ENCODE measurements around the gene BRCA1.

The BRCA1 gene

DNA sequence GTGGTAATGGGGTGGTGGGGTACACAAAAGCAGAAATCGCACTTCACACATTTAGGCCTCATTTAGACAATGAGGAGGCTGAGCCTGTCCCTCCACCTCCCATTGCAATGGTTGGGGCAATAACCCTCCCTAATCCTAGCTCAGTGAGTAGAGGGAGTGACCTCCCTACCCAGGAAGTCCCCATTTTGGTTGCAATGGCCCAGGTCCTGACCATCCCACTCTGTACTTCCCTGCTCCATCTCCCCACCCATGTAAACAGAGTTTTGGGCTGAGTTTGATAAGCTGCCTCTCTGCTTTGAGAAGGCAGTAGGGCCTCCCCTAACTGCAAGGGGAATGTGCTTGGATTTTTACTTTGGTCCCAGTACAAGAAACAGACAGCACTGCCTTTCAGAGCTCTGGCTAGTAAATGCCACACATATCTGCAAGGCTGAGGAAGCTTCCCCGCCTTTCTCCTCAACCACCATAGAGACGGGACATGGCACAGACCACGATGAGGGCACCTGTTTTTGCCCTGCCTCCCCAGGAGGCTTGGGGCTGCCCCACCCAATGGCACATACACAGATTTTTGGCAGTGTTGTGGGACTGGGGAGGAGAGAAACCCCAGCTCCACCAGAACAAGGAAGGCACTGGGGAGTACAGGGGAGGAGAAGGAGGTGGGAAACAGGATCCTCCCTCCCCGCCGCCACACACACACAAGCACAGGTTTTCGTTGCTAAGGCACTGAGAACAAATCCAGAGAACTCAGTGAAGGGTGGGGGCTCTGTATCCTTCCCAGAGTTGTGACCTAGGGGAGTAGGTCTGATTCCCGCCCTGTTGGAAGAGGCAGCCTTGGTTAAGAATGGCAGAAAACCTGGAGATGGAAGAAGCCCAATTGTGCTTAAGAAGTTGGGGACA is 110.3 kb downstream of the BRCA1 start:
- no peak overlapping the region for H3K4me3 ChIP-seq (replicated peaks; ENCODE audit: low read depth, low read length)
- TF ChIP-seq, protein P1, sequence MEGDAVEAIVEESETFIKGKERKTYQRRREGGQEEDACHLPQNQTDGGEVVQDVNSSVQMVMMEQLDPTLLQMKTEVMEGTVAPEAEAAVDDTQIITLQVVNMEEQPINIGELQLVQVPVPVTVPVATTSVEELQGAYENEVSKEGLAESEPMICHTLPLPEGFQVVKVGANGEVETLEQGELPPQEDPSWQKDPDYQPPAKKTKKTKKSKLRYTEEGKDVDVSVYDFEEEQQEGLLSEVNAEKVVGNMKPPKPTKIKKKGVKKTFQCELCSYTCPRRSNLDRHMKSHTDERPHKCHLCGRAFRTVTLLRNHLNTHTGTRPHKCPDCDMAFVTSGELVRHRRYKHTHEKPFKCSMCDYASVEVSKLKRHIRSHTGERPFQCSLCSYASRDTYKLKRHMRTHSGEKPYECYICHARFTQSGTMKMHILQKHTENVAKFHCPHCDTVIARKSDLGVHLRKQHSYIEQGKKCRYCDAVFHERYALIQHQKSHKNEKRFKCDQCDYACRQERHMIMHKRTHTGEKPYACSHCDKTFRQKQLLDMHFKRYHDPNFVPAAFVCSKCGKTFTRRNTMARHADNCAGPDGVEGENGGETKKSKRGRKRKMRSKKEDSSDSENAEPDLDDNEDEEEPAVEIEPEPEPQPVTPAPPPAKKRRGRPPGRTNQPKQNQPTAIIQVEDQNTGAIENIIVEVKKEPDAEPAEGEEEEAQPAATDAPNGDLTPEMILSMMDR (IDR thresholded peaks at IDR 0.05; ENCODE audit: low read length, missing control alignments), result no peak
- no peak for DNase-seq (ENCODE audit: low read depth)

GRCh38 chr17:43014020-43014648 is 111.0 kb downstream of the BRCA1 start:
- TF ChIP-seq, protein P1 (IDR thresholded peaks at IDR 0.05; ENCODE audit: low read length, missing control alignments), result no peak
- H3K4me3 ChIP-seq (replicated peaks; ENCODE audit: low read depth, low read length), result no peak overlapping the region
- DNase-seq (ENCODE audit: low read depth), result no peak

GRCh38 chr17:43013296-43013695 is 111.9 kb downstream of the BRCA1 start:
- no peak for DNase-seq (ENCODE audit: low read depth)
- H3K4me3 ChIP-seq (replicated peaks; ENCODE audit: low read depth, low read length), result no peak overlapping the region
- TF ChIP-seq, protein P1 (IDR thresholded peaks at IDR 0.05; ENCODE audit: low read length, missing control alignments), result no peak

DNA sequence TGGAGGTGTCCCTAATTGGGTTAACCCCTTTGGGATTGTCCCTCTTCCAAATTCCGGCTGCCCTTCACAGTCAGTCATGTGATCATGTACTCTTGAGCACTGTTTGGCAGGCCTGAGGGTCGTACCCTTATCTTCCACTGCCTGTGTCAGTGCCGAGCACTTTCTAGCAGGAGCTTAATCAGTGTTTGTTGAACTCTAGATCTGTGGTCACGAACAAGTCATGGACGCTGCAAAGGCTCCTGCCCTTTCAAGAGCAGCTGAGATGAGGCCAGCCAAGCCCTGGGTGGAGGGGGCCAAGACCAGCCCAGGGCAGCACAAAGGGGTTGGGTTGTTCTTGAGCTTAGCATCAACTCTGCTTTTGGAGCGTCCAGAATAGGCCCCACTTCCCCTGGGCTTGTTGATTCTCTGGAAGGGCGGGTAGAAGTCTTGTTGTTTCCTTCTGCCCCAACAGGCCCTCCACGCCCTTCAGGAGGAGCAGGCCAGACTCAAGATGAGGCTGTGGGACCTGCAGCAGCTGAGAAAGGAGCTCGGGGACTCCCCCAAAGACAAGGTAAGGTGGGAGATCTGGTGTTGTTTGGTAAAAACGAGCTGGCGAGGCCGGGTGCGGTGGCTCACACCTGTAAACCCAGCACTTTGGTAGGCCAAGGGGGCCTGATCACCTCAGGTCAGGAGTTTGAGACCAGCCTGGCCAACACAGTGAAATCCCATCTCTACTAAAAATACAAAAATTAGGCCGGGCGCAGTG is 113.3 kb downstream of the BRCA1 start:
- DNase-seq (ENCODE audit: low read depth), result no peak
- no peak overlapping the region for H3K4me3 ChIP-seq (replicated peaks; ENCODE audit: low read depth, low read length)
- TF ChIP-seq, protein P1 (IDR thresholded peaks at IDR 0.05; ENCODE audit: low read length, missing control alignments), result no peak

GRCh38 chr17:43010667-43011308 is 114.4 kb downstream of the BRCA1 start:
- no peak for DNase-seq (ENCODE audit: low read depth)
- TF ChIP-seq, protein P1 (IDR thresholded peaks at IDR 0.05; ENCODE audit: low read length, missing control alignments), result no peak
- H3K4me3 ChIP-seq (replicated peaks; ENCODE audit: low read depth, low read length), result no peak overlapping the region
